ENCODE results near the gene COL9A1. TPM values are rescaled to one million over a fixed set of nuclear protein-coding genes. Genes with fewer than 3 reads are reported as not detected.

Gene COL9A1
- total RNA-seq, 1 donor from 2014 or later: 0.27 TPM

DNA sequence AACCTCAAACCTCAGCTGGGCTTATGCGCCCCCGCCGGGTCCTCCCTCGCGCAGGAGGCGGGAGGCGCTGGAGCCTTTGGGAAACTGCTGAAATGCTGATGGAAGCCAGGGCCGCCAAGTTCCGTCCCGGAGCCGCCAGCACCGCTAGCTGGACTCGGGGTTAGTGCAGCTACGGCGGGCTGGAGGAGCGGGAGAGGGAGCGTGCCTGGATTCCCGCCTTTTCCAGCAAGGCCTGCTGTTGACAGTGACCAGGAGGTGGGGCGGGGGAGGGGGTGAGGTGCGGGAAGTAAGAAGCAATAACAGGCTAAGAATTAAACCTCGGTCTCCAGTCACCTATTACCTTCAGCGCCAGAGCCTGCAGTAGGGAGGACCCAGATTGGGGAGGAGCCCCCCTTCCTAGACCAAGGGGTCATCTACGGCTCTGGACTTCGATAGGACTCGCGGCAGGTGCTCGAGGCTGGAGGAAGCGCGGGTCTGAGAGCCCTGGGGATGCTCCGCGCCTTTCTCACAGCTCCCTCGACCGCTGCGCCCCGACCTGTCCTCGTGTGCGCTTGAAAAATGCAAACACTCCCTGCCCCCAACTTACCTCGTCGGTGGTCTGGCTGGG, 20.5 kb downstream of the COL9A1 start:
- peak overlapping the region; percentile 48 for H3K4me3 Mint-ChIP-seq (ENCODE audit: unreplicated experiment)
- H3K4me1 Mint-ChIP-seq (ENCODE audit: low read depth): peaks cover 14% of the 10 kb centered on the region
- no peaks in the 10 kb centered on the region for H3K9me3 Mint-ChIP-seq (ENCODE audit: low read depth)
- no peak for DNase-seq (ENCODE audit: low spot score)
- no peaks in the 10 kb centered on the region for H3K36me3 Mint-ChIP-seq (ENCODE audit: low read depth)
- no peak overlapping the region for H3K27ac Mint-ChIP-seq (ENCODE audit: unreplicated experiment)
- TF ChIP-seq CTCF (IDR thresholded peaks at IDR 0.05): no peak
- H3K27me3 Mint-ChIP-seq (ENCODE audit: low read depth): peaks cover 55% of the 10 kb centered on the region

DNA sequence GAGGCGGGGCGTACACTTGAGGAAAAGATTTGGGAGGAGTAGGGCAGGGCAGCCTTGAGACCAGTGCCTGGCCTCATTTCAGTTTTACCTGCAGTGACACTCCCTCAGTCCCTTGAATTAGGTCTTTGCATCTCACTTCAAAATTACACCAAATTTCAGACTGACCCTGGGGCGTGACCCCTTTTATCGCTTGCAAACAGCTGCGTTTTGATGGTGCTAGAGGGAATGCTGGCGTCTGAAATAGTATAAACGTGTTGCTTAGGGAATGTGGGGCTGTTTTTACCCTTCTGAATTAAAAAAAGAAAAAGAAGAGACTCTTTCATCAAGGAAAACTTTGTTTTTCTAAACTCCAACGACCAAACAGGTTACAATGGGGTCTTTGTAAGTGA, 21.0 kb downstream of the COL9A1 start:
- Mint-ChIP-seq H3K4me3 (ENCODE audit: unreplicated experiment) (peak overlapping the region; percentile 48), H3K27ac (ENCODE audit: unreplicated experiment) (no peak overlapping the region), H3K9me3 (ENCODE audit: low read depth) (no peaks in the 10 kb centered on the region), H3K4me1 (ENCODE audit: low read depth) (peaks cover 17% of the 10 kb centered on the region), H3K27me3 (ENCODE audit: low read depth) (peaks cover 55% of the 10 kb centered on the region), H3K36me3 (ENCODE audit: low read depth) (no peaks in the 10 kb centered on the region)
- no peak for DNase-seq (ENCODE audit: low spot score)
- no peak for TF ChIP-seq CTCF (IDR thresholded peaks at IDR 0.05)

- Mint-ChIP-seq H3K27me3 (ENCODE audit: low read depth) (peaks cover 59% of the 10 kb centered on the region), H3K36me3 (ENCODE audit: low read depth) (no peaks in the 10 kb centered on the region), H3K4me3 (ENCODE audit: unreplicated experiment) (no peak overlapping the region), H3K9me3 (ENCODE audit: low read depth) (no peaks in the 10 kb centered on the region), H3K27ac (ENCODE audit: unreplicated experiment) (no peak overlapping the region), H3K4me1 (ENCODE audit: low read depth) (peaks cover 17% of the 10 kb centered on the region)
- TF ChIP-seq CTCF (IDR thresholded peaks at IDR 0.05): no peak
- DNase-seq (ENCODE audit: low spot score): no peak
Measured at GRCh38 chr6:70280400-70280853, 22.5 kb downstream of the COL9A1 start.

DNA sequence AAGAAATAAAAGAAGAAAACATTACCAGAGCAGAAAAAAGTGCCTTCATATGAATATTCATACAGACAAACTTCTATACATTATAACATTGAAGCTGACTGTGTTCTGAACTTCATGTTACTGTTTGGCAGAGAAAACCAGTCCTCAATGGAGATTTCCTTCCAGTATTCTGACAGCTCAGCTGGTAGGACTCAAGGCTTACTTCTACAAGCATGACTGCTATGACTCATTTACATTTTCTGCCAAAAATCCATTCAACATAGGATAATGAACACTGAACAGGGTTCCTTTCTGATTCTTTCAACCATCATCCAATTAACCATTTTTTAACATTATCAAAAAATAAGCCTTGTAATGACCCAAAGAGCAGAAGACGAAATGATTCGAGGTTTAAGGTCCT, 25.4 kb downstream of the COL9A1 start:
- no peak for TF ChIP-seq CTCF (IDR thresholded peaks at IDR 0.05)
- H3K9me3 Mint-ChIP-seq (ENCODE audit: low read depth): no peaks in the 10 kb centered on the region
- H3K4me1 Mint-ChIP-seq (ENCODE audit: low read depth): peaks cover 14% of the 10 kb centered on the region
- H3K27me3 Mint-ChIP-seq (ENCODE audit: low read depth): peaks cover 32% of the 10 kb centered on the region
- no peak overlapping the region for H3K4me3 Mint-ChIP-seq (ENCODE audit: unreplicated experiment)
- no peaks in the 10 kb centered on the region for H3K36me3 Mint-ChIP-seq (ENCODE audit: low read depth)
- H3K27ac Mint-ChIP-seq (ENCODE audit: unreplicated experiment): no peak overlapping the region
- no peak for DNase-seq (ENCODE audit: low spot score)

DNA sequence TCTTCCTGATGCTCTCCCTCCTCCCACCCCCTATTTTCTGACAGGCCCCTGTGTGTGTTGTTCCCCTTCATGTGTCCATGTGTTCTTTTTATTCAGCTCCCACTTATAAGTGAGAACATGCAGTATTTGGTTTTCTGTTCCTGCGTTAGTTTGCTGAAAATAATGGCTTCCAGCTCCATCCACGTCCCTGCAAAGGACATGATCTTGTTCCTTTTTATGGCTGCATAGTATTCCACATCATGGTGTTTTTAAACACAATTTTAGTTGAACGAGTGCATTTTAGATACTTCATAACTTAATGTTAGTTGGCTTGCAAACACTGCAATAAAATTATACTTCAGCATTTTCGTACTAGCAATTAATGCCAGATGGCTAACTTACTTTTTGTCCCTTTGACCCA, 28.5 kb downstream of the COL9A1 start:
- TF ChIP-seq CTCF (IDR thresholded peaks at IDR 0.05): no peak
- Mint-ChIP-seq H3K4me3 (ENCODE audit: unreplicated experiment) (no peak overlapping the region), H3K27ac (ENCODE audit: unreplicated experiment) (no peak overlapping the region), H3K9me3 (ENCODE audit: low read depth) (no peaks in the 10 kb centered on the region), H3K36me3 (ENCODE audit: low read depth) (no peaks in the 10 kb centered on the region), H3K27me3 (ENCODE audit: low read depth) (peaks cover 7% of the 10 kb centered on the region), H3K4me1 (ENCODE audit: low read depth) (peaks cover 17% of the 10 kb centered on the region)
- no peak for DNase-seq (ENCODE audit: low spot score)
